Measurements from ENCODE around the gene MLEC.

- TF ChIP-seq, protein P1, sequence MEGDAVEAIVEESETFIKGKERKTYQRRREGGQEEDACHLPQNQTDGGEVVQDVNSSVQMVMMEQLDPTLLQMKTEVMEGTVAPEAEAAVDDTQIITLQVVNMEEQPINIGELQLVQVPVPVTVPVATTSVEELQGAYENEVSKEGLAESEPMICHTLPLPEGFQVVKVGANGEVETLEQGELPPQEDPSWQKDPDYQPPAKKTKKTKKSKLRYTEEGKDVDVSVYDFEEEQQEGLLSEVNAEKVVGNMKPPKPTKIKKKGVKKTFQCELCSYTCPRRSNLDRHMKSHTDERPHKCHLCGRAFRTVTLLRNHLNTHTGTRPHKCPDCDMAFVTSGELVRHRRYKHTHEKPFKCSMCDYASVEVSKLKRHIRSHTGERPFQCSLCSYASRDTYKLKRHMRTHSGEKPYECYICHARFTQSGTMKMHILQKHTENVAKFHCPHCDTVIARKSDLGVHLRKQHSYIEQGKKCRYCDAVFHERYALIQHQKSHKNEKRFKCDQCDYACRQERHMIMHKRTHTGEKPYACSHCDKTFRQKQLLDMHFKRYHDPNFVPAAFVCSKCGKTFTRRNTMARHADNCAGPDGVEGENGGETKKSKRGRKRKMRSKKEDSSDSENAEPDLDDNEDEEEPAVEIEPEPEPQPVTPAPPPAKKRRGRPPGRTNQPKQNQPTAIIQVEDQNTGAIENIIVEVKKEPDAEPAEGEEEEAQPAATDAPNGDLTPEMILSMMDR (conservative IDR thresholded peaks at IDR 0.05; ENCODE audit: low read length) = no peak
- no peak for TF ChIP-seq EZH2phosphoT487 (IDR thresholded peaks at IDR 0.05; ENCODE audit: borderline replicate concordance, low read depth, low read length)
Observed at GRCh38 chr12:120739031-120739762, 52.2 kb downstream of the MLEC start.
